Measurements from ENCODE around the gene ERVV-1.
A peak's percentile ranks its signal among the peaks of the same experiment; 100 is the strongest.
"Not testable (repeated sequence)": the region's sequence is repeated elsewhere in the genome, so short reads cannot be mapped to it uniquely, and the experiment has no call there.

Gene ERVV-1, protein sequence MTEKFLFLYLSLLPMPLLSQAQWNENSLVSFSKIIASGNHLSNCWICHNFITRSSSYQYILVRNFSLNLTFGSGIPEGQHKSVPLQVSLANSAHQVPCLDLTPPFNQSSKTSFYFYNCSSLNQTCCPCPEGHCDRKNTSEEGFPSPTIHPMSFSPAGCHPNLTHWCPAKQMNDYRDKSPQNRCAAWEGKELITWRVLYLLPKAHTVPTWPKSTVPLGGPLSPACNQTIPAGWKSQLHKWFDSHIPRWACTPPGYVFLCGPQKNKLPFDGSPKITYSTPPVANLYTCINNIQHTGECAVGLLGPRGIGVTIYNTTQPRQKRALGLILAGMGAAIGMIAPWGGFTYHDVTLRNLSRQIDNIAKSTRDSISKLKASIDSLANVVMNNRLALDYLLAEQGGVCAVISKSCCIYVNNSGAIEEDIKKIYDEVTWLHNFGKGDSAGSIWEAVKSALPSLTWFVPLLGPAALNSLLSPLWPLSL

DNA sequence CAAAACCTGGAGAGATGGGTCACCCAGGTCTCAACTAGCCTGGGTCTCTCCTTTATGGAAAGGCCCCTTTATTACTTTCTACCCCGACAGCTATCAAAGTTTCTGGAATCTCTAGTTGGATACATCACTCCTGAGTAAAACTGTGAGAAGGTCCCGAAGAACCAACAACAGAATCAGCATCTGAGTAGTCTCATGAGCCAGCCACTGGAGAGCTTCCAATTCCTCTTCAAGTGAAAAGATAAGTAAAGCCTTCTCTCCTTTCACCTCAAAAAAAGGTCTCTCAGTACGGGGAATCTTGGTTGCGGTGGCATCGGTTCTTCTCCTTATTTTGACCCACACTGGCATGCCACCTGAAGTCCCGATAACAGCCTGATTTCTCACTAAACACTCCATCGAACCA lies at the start of gene ERVV-1:
Gene ERVV-1 (plus strand): TSS at position 301 of the 400 bp plus-strand sequence. CDS start 170 bp downstream, outside the sequence.
- DNase-seq: no peak

DNA sequence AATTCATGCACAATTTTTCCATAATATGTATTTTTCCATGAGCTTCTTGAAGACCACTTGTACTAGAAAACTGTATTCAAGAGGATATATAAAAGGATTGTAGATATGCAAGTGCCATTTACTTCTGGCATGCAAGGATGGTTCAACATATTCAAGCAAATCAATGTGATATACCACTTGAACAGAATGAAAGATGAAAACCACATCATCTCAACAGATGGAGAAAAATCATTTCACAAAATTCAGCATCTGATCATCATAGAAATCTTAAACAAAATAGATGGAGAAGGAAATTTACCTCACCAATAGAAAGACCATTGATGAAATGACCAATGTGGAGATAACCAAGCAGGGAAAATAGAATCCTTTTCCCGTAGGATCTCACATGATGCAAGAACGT lies 45.9 kb upstream of the ERVV-1 start:
- no peak for DNase-seq

DNA sequence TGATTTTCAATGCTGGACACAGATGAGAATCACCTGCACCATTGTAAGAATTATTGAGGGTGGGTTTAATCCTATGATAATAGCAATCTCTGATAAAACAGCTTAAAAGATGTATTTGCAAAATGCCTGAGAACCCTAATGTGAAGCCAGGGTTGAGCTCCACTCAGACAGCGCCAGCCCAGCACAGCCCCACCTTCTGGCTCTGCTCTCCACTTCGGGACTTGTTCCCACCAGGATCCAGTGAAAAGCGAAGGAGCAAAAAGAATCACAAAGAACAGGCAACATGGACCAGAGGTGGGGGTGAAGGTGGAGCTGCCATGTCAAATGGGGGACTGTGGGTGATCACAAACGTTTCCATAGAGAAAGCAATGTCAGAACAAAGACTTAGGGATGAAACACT lies 32.4 kb upstream of the ERVV-1 start:
- DNase-seq: no peak

DNA sequence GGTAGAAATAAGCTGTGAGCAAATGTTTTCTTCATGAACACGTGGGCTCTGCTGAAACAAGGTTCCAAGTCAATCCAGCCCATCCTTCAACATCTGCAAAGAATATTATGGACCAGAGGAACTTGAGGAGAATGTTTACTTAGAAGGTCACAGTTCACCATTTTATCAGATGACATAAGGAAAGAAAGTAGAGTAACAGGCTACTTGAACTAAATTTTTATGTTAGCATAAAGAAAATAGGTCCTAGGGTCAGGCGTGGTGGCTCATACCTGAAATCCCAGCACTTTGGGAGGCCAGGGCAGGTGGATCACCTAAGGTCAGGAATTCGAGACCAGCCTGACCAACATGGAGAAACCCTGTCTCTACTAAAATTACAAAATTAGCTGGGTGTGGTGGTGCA lies 30.6 kb upstream of the ERVV-1 start:
- DNase-seq: not testable (repeated sequence)

DNA sequence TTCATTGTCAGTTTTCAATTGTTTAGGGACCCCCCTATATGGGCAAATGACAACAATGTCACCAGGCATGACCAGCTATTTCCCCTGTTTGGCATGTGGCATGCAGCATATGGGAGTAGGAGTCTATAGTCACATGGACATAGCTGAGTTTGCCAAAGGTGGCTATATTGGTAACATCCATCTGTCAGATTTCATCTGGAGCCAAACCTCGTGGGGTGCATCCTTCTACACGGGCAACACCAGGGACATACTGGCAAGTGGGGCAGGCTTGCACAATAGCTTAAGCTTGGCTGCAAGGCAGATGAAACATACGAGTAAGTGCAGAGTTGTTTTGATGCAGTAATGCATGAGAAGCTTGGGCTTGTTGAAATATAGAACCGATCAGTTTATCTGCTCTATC lies 26.5 kb upstream of the ERVV-1 start:
- DNase-seq: no peak

DNA sequence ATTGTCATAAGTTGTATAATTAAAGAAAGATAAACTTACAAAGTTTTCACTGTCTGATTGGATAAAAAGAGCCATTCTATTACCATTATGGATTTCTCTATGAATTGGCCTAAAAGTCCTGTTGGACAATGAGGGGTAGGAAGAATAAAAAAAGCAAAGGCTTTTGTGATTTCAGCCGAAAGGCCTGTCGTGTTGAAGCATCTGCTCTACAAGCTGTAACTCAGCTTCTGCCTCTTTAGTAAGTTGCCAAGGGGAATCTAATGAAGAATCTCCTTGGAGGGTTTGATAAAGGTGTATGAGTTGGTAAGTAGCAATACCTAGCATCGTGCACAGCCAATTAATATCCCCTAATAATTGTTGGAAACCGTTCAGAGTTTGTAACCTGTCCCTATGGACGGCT lies 25.2 kb upstream of the ERVV-1 start:
- DNase-seq: no peak

DNA sequence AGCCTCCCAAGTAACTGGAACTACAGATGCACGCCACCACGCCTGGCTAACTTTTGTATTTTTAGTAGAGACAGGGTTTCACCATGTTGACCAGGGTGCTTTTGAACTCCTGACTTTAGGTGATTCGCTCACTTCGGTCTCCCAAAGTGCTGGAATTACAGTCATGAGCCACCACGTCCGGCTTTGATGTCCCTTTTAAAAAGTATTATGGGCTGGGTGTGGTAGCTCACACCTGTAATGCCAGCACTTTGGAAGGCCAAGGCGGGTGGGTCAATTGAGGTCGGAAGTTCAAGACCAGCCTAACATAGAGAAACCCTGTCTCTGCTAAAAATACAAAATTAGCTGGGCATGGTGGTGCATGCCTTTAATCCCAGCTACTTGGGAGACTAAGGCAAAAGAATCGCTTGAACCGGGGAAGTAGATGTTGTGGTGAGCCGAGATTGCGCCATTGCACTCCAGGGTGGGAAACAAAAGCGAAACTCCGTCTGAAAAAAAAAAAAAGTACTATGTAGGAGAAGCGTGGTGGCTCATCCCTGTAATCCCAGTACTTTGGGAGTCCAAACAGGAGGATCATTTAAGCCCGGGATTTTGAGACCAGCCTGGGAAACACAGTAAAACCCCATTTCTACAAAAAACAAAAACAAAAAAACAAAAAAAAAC lies 22.8 kb upstream of the ERVV-1 start:
- DNase-seq: no peak

DNA sequence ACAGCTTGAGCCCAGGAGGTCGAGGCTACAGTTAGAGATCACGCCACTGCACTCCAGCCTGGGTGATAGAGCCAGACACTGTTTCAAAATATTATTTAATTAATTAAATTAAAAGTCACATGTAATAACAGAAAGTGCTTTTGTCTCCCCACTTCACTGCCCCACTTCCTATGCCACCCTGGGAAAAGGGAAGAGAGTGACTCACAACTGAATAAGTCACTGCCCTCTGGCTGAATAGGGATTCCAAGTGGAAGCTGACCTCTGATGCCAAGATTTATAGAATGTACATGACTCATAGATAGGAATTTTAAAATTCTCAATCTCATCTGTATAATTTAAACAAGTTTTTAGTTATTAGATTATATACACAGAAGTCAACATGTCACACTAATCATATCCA lies 22.2 kb upstream of the ERVV-1 start:
- no peak for DNase-seq

DNA sequence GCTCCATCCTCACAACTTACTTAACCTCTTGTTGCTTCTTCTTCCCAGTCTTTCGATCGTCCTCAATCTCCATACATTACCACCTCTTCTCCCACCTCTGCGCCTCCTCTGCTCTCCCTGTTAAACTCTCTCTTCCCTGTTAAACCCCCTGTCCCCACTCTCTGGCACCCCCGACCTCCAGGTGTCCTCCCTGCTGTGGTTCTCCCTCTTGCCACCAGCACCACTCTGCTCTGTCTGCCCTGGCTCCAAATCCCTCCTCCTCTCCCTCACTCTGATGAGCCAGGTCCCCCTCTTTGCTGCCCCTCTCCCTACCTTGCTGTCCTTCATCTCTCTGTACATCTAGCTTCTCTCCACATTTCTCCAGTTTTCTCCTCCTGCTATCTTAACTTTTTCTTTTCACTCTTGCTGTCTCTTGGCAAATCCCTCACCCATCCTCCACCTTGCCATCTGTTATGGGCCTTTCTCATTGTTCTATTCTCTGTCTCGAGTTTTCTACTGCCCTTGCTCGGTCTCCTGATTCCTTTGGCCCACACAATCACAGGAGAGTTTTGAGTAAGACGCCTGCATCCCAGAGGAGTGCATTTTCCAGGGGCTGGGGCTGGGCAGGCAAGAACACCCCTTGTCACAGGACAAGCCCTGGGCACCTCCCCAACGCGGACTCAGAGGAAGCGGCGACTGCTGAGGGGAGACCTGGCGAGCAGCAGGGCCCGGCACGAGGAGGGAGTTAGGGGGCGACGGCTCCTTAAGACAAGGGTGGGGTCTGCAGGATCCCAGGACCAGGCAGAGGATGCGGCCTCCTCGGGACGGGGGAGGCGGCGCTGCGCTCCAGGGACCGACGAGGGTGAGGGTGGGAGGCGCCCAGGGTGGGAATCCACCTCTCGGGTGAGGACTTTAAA lies 21.4 kb upstream of the ERVV-1 start:
- no peak for DNase-seq

DNA sequence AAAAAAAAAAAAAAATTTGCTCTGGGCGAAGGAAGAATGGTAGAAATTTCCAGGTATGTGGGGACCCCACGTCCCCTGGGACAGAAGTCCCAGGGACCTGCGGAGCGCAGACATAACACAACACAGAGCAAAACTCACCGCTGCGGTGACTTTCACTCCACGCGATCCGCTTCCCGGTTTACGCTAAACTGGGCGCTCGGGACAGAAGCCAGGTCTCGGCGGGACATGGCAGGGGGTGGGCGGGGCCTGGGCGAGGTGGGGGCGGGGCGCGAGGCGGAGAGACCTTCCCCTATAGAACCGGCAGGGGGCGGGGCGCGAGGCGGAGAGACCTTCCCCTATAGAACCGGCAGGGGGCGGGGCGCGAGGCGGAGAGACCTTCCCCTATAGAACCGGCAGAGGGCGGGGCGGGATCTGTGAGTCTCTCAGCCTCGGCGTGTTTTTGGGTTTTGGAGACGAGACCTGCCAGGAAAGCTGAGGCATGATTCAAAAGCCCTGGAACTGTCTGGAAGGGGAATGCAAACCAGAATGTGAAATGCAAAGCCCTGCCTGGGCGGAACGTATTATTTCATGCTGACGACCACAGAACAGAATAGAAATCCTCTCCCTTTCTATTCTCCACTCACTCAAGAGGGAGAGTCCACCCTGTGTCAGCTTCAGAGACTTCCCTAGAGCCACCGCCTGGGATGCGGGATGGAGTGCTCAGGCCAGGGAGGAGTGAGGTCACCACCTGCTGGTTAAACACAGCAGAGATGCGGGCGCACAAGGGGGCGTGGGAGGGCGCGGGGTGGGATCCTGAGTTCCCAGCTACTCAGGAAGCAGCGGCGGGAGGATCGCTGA lies 20.2 kb upstream of the ERVV-1 start:
- DNase-seq: peak; percentile 20

DNA sequence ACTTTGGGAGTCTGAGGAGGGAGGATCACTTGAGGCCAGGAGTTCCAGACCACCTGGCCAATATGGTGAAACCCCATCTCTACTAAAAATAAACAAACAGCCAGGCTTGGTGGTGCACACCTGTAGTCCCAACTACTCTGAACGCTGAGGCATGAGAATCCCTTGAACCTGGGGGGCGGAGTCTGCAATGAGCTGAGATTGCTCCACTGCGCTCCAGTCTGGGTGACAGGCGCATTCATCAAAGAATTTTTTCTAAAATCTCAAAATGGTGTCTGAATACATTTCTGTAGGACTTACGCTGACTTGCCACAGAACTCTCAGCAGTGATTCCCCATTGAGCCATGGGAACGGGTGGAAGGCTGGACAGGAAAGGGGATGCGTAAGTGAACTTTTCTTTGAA lies 18.0 kb upstream of the ERVV-1 start:
- no peak for DNase-seq

DNA sequence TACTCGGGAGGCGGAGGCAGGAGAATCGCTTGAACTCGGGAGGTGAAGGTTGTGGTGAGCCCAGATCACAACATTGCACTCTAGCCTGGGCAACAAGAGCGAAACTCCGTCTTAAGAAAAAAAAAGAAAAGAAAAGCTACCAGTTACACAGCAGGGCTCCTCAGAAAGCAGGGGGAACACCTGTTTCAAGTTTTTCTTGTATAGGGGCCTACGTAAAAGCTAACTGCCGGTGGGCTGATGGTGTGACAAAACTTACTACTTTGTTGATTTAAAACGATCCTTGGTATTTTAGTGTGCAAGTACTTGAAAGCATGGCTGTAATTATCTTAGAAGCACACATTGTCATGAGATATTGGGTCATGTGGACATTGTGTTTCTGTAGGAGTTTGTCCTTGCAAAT lies 15.7 kb upstream of the ERVV-1 start:
- DNase-seq: no peak

DNA sequence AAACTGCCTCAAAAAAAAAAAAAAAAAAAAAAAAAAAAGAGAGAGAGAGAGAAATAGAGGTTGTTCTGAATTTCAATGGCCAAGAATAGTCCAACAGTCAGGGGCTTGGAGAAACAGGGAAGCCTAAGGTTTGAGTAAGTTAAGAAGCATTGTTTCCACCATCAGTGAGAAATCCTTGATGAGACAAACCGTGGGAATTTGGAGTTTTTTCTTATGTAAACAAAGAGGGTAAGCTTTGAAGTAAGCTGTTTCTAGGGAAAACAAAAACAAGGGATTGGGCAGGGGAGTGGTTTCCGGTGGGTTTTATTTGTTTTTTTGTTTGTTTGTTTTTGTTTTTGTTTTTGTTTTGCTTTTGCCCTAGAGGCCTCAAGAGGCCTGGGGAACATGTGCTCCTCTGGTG lies 11.2 kb upstream of the ERVV-1 start:
- no peak for DNase-seq

DNA sequence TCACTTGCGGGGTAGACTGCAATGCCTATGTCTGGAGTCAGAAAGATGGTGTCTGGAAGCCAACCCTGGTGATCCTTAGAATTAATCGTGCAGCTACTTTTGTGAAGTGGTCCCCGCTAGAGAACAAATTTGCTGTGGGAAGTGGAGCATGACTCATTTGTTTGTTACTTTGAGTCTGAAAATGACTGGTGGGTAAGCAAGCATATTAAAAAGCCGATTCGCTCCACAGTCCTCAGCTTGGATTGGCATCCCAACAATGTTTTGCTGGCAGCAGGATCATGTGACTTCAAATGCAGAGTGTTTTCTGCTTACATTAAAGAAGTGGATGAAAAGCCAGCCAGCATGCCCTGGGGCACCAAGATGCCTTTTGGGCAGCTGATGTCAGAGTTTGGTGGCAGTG lies 9.5 kb upstream of the ERVV-1 start:
- DNase-seq: no peak

DNA sequence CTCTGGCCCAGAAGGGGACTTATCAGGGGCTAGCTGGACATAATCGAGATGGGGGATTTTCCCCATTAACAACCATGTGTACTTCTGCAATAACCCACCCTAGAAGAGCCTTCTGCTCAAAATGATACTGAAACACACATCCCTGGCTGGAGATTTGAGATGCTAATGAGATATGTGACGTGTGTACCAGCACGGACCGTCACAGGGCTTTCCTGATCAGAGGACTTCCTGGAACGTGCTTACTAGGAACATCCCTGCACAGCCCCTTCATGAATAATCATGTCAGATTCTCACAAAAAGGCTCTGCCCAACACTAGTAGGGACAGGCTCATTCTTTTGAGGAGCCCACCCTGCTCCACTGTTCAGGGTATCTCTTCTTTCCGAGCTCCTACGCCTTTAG lies 6.5 kb upstream of the ERVV-1 start:
- DNase-seq: no peak

DNA sequence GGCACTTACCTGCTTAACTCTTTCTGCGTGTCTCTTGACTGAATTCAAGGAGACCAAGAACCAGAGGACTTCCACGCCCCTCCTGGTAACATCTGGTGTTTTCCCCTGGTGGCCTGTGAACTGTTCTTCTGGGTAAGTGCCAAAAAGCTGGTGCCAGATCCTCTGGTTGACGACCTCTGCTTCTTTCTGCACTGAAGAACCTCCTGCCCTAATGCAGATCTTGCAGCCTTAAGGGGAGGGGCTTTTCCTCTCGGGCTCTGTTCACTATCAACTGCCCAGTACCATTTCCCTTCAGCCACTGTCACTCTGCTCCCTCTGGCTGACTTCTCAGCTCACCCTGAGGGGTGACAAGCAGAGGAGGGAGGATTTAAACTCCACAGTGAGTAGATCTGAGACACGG lies 6.1 kb upstream of the ERVV-1 start:
- DNase-seq: no peak

DNA sequence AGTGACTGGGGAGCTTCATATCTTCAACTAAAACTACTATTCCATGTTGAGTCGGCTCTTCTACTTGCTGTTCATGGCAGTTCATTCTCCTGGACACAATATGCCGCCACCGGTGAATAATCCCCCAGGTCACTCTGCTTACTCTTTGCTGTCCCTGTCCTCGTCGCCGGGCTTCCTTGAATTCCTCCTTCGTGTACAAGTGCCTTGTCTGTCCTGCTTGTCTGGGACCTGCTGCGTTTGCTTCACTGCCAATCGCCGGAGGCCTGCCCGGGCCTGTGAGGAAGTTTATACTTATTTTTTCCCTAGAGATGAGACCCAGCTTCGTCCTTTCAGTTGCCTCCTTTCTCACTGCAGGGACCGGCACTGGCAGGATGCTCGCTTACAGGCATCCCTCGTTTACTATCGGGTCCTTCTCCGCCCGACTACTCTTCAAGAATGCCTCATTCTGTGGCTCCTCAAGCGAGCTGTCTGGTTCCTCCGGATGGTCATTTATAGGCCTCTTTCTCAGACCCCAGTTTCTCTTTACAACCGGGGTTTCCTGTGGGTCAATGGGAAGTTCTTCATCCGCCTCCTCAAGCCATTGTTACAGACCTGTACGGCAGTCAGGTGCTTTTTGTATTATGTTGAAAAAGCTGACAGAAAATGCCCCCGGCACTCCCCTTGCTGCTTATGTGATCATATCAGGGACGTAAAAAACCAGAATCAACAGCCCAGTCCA lies 5.5 kb upstream of the ERVV-1 start:
- no peak for DNase-seq

DNA sequence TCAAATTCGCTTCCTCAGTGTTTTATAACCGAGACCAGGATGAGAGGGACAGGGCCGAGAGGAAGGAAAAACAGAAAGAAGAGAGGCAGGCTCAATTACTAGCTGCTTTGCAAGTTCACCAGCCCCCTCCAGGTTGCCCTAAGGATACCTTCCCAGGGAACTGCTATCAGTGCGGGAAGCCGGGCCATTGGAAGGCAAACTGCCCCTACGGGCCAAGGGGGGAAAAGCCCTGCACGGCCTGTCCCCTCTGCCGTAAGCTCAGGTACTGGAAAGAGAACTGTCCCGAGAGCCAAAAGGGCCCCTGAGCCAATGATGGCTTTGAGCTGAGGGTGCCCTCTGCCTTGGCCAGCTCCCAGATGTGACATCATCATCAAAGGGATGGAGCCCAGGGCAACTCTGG lies 3.2 kb upstream of the ERVV-1 start:
- DNase-seq: no peak

DNA sequence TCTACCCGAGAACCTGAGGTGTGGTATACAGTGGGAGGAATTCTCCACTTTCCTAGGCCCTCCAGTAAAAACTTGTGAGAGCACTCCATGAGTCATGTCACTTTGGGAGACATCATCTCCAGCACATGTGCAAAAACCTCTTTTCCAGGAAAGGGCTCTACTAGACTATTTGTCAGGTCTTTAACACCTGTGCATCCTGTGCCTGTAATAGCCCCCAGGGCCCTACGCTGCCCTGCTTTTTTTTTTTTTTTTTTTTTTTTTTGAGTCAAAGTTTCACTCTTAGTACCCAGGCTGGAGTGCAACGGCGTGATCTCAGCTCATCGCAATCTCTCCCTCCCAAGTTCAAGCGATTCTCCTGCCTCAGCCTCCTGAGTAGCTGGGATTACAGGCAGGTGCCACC lies 1.7 kb upstream of the ERVV-1 start:
- no peak for DNase-seq

DNA sequence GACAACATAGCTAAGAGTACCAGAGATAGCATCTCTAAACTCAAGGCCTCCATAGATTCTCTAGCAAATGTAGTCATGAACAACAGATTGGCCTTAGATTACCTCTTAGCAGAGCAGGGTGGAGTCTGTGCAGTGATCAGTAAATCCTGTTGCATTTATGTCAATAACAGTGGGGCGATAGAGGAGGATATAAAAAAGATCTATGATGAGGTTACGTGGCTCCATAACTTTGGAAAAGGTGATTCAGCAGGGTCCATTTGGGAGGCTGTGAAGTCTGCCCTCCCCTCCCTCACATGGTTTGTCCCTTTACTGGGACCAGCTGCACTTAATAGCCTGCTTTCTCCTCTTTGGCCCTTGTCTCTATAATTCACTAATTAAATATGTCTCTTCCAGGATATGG lies 1.4 kb downstream of the ERVV-1 start:
- DNase-seq: no peak

DNA sequence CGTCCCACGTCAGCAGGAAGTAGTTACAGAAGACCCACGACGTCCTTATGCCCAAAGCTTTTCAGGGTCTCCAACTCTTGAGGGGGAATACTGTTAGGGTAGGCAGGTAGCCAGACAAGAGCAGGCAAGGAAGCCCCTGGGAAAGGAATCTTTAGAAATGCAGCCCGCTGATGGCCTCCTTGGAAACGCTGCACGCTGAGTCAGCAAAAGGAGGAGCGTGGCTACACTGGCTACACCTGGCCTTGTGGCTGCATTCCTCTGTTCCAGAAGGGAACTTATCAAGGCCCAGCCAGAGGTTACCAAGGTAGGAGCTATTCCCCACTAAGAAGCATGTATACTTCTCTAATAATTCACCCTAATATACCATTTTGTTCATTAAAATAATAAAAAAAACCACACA lies 2.0 kb downstream of the ERVV-1 start:
- no peak for DNase-seq

DNA sequence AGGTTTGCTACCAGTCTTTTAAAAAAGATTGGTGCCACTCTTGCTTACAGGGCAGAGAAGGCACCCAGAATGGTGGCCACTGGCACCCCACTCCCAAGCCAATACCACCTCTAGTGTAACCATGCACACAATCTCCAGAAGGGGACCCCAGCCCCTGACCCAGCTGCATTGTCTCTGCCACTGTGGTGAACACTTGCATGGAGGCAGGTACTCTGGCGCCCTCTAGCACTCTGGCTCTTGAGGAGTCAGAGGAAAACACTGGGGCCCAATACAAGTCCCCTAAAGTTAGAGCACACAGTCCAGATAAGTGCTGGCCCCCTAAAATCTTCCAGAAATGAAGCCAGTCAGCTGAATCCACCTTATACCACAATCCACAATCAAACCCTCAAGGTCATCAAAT lies 6.0 kb downstream of the ERVV-1 start:
- DNase-seq: no peak

Data from midbrain (tissue), 1 donor.